DND-41 (cell line): ENCODE results near the gene ZNF18.

ENCODE experiments used
- CTCF ChIP-seq: IDR thresholded peaks from 2 replicates; pipeline ENCODE4 v1.5.1; 2012; ENCODE audit warnings: borderline replicate concordance, low read length, moderate library complexity, mild to moderate bottlenecking; ENCODE audit not compliant: poor library complexity, severe bottlenecking; ENCODE audit errors: extremely low read depth
- EZH2 ChIP-seq: IDR thresholded peaks from 3 replicates; pipeline ENCODE4 v1.6.1; 2012; ENCODE audit warnings: borderline replicate concordance, low read depth, mild to moderate bottlenecking, moderate library complexity, low read length, inconsistent platforms; ENCODE audit not compliant: severe bottlenecking

GRCh38 chr17:11981862-11982261 lies 15.4 kb downstream of the ZNF18 start:
- TF ChIP-seq CTCF (no peak), EZH2 (no peak)
